Measurements from ENCODE around the gene DLX1.
"Not testable (repeated sequence)": the region's sequence is repeated elsewhere in the genome, so short reads cannot be mapped to it uniquely, and the experiment has no call there.

The DLX1 gene

GRCh38 chr2:172099472-172100079 is 14.3 kb downstream of the DLX1 start:
- no peak for DNase-seq

- no peak for DNase-seq
Measured at GRCh38 chr2:172100080-172100934, 15.0 kb downstream of the DLX1 start.

DNA sequence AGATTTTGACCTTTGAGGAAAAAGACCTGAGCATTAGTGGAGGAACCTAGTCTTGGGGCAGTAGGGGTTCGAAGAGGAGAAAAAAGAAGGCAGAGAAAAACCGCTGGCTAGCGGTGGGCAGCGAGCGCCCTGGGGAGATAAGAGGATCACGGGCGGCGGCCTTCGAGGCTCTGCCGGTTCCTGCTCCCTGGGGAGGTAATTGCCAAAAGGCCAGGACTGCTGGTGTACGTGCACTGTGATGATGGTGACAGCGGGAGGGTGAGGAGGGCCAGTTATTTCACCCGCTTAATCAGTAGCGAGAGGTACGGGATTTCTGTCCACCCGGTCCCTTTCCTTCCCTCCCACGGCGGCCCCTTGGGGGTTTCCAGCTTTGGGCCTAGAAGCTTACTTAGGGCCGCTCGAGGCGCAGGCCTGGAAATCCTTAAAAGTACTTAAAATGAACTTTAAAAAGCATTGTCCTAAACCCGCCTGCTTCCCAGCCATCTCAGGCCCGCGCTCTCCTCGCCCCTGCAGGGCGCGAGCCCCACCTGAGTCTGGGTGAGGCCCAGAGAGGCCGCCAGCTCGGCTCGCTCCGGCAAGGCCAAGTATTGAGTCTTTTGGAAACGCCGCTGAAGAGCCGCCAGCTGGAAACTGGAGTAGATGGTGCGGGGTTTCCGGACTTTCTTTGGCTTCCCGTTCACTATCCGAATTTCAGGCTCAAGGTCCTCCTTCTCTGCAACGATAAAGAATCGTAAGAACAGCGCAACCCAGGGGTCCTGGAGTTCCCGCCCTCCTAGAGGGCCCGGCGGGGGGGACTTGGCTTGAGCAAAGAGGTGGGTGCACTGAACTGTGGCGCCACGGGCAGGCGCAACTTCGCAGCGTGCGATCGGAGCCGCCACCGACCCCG is 15.9 kb downstream of the DLX1 start:
- no peak for DNase-seq

DNA sequence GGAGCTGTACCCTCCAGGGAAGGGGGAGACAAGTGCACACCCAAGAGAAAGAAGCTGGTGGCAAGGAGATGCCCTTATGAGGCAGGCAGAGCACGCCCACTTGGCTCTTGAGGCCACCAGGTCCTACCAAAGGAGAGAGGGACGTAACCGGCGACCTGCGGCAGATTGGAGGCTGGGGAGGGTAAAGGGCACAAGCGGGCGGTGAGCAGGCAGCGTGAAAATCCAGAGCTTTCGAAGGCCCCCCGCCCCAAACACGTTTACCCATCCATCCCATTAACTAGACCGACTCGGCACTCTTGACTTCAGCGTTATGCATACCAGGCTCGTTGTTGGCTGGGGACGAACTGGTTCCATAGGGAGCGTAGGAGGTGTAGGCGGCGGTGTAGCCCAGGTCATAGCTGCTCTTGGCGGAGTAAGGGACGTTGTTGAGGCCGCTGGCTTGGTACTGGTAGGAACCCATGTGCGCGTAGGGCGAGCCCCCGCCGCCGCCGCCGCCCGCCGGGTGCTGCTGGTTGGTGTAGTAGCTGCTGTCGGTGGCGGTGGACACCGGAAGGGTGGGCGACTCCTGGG is 16.6 kb downstream of the DLX1 start:
- DNase-seq, result no peak

- DNase-seq, result no peak
Measured at GRCh38 chr2:172102391-172103359, 17.4 kb downstream of the DLX1 start, which contains the start of gene DLX2. DLX2 (minus strand) TSS chr2:172102900; CDS start chr2:172102538, 362 bp downstream.

GRCh38 chr2:172103471-172104272 is 18.4 kb downstream of the DLX1 start:
- DNase-seq, result peak; percentile 42

- DNase-seq, result no peak
Measured at GRCh38 chr2:172105471-172106107, 20.3 kb downstream of the DLX1 start.

GRCh38 chr2:172106108-172106961 is 21.0 kb downstream of the DLX1 start:
- DNase-seq, result no peak

- no peak for DNase-seq
Measured at GRCh38 chr2:172107690-172108586, 22.6 kb downstream of the DLX1 start.

DNA sequence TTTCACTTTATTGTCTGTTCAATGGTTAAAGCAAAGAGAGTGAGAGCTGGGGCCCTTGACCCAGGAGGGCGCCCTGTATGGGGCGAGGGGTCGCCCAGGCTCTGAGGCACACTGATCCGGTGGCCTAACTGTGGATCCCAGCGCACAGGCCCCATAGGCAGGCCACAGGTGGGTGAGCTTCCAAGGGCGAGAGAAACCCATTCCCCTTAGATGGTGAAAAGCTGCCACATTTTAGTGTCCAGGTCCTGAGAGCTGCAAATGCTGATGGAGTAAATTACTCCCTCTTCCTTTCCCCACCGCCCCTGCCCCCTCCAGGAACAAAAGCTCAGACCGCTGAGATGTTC is 23.3 kb downstream of the DLX1 start:
- no peak for DNase-seq

- no peak for DNase-seq
Measured at GRCh38 chr2:172109256-172109987, 24.1 kb downstream of the DLX1 start.

GRCh38 chr2:172109988-172110811 is 24.9 kb downstream of the DLX1 start:
- no peak for DNase-seq

GRCh38 chr2:172113617-172114016 is 28.3 kb downstream of the DLX1 start:
- DNase-seq, result no peak

DNA sequence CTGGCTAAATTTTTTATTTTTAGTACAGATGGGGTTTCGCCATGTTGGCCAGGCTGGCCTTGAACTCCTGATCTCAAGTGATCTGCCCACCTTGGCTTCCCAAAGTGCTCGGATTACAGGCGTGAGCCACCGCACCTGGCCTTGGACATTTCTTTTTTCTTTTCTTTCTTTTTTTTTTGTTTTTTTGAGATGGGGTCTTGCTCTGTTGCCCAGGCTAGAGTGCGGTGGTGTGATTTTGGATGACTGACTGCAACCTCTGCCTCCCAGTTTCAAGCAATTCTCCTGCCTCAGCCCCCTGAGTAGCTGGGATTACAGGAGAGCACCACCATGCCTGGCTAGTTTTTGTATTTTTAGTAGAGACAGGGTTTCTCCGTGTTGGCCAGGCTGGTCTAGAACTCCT is 28.9 kb downstream of the DLX1 start:
- not testable (repeated sequence) for DNase-seq

DNA sequence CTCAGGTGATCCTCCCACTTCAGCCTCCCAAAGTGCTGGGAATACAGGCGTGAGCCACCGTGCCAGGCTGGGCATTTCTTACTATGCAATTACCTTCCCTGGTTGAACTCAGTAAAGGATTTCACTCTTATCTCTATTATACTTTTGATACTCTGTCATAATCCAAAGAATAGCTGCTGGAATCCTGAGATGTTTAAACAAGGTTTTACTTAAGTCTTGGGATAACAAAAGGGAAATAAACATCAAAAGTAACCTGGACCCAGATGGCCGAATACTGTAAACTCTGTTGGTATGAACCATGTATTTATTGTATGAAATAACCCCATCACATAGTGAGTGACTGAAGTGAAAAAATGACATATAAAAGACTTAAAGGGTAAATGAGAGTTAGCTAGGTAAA is 29.3 kb downstream of the DLX1 start:
- DNase-seq, result no peak

DNA sequence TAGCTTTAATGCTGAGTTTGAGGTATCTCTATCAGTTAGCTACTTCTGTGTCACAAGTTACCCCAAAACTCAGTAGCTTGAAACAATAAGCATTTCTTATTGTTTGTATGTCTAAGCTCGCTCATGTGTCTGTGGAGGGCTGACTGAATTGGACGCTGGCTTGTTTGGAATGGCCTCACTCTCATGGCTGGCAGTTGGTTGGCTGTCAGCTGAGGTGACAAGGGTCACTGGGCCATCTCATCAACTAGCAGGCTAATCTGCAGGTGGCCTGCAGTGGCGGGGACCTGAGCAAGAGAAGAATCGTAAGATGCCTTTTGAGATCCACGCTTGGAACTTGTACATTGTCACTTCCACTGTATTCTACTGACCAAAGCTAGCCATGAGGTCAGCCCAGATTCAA is 30.8 kb downstream of the DLX1 start:
- no peak for DNase-seq

- no peak for DNase-seq
Measured at GRCh38 chr2:172119089-172119488, 33.8 kb downstream of the DLX1 start.

Measured in NK-92 treated with Interleukin-12 subunit alpha and Interleukin-12 subunit beta, amount 100 ng/mL, for 24 hours (cell line).